Astrocyte (in vitro differentiated cells and primary cell): ENCODE measurements around the gene MBOAT2.

Experiments
- CTCF ChIP-seq: IDR thresholded peaks from 2 replicates; pipeline ENCODE4 v1.5.1; 2011; ENCODE audit warnings: low read depth, mild to moderate bottlenecking, inconsistent platforms, low read length, moderate library complexity; ENCODE audit not compliant: insufficient read depth
- EZH2 ChIP-seq: IDR thresholded peaks from 2 replicates; pipeline ENCODE4 v1.6.1; 2012; ENCODE audit warnings: mild to moderate bottlenecking, low read length, inconsistent platforms; ENCODE audit not compliant: insufficient read depth

DNA sequence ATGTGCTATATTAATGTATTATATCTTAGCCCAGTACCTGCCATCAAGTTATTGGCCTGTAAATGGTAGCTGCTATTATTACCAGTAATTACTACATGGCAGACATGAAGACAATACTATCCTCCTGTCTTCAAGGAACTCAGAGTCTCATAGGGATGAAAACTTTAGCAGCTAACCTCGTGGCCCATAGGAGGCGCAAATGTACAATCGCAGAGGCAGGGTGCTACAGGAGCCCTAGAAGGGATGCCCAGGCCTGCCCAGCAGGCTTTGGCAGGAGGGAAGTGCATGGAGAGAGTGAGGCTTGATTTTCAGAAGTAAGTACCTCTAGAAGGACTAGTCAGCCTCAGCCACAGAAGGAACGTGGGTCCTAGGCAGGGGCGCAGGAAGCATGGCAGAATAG is 121.4 kb downstream of the MBOAT2 start:
- TF ChIP-seq CTCF, result peak; percentile 9
- TF ChIP-seq EZH2, result no peak
